Mucosa of rectum (tissue), 2 donors: ENCODE measurements around the gene FNBP1L.

Experiments
- H3K27ac ChIP-seq, 2 donors: one replicate each; pipeline ENCODE4 v1.7.0; 2013; ENCODE audit warnings: inconsistent platforms in 2 of 2, low read depth in 2 of 2, low read length in 2 of 2
- H3K27me3 ChIP-seq, 2 donors: one replicate each; pipeline ENCODE4 v1.7.0; 2013; ENCODE audit warnings: low read length in 2 of 2; ENCODE audit not compliant: control insufficient read depth in 2 of 2, insufficient read depth in 2 of 2
- H3K36me3 ChIP-seq, 2 donors: one replicate each; pipeline ENCODE4 v1.7.0; 2013; ENCODE audit warnings: low read length in 2 of 2; ENCODE audit not compliant: control insufficient read depth in 2 of 2, insufficient read depth in 2 of 2
- H3K4me1 ChIP-seq, 2 donors: one replicate each; pipeline ENCODE4 v1.7.0; 2013; ENCODE audit warnings: low read length in 2 of 2, mild to moderate bottlenecking in 1 of 2; ENCODE audit not compliant: control insufficient read depth in 2 of 2, insufficient read depth in 2 of 2
- H3K4me3 ChIP-seq, 2 donors: one replicate each; pipeline ENCODE4 v1.7.0; 2013; ENCODE audit warnings: low read length in 2 of 2
- H3K9ac ChIP-seq, 2 donors: one replicate each; pipeline ENCODE4 v1.7.0; 2013; ENCODE audit warnings: low read length in 2 of 2, low read depth in 1 of 2, mild to moderate bottlenecking in 1 of 2
- H3K9me3 ChIP-seq, 2 donors: one replicate each; pipeline ENCODE4 v1.7.0; 2013; ENCODE audit warnings: low read length in 2 of 2; ENCODE audit not compliant: control insufficient read depth in 2 of 2
- donor health status: healthy.
- donor health status: Normal muscosa, but diverticular disease.

Gene FNBP1L

GRCh38 chr1:93592551-93592949 is 144.6 kb downstream of the FNBP1L start:
- H3K9ac ChIP-seq = peak overlapping the region; percentile 56 to 82
- H3K27me3 ChIP-seq = no peaks in the 10 kb centered on the region
- H3K27ac ChIP-seq = peak overlapping the region; percentile 94 to 97
- peaks cover 8 to 35% of the 10 kb centered on the region in 2 donors for H3K4me1 ChIP-seq
- H3K36me3 ChIP-seq = peaks cover 0 to 14% of the 10 kb centered on the region in 2 donors
- H3K9me3 ChIP-seq = no peaks in the 10 kb centered on the region
- peak overlapping the region; percentile 70 to 71 for H3K4me3 ChIP-seq

- no peak overlapping the region for H3K9ac ChIP-seq
- no peak overlapping the region for H3K27ac ChIP-seq
- H3K4me3 ChIP-seq = peak overlapping the region in 1 of 2 donors; percentile 17
- peaks cover 10 to 35% of the 10 kb centered on the region in 2 donors for H3K4me1 ChIP-seq
- no peaks in the 10 kb centered on the region for H3K27me3 ChIP-seq
- H3K36me3 ChIP-seq = peaks cover 0 to 8% of the 10 kb centered on the region in 2 donors
- H3K9me3 ChIP-seq = no peaks in the 10 kb centered on the region
These were observed 146.1 kb downstream of the FNBP1L start for GRCh38 chr1:93593854-93594602.

- H3K36me3 ChIP-seq = peaks cover 0 to 8% of the 10 kb centered on the region in 2 donors
- no peak overlapping the region for H3K27ac ChIP-seq
- H3K9me3 ChIP-seq = no peaks in the 10 kb centered on the region
- H3K4me1 ChIP-seq = peaks cover 10 to 35% of the 10 kb centered on the region in 2 donors
- no peaks in the 10 kb centered on the region for H3K27me3 ChIP-seq
- H3K9ac ChIP-seq = no peak overlapping the region
- no peak overlapping the region for H3K4me3 ChIP-seq
These were observed 146.6 kb downstream of the FNBP1L start for GRCh38 chr1:93594603-93594880.

- Histone ChIP-seq H3K9ac (no peak overlapping the region), H3K36me3 (peaks cover 0 to 8% of the 10 kb centered on the region in 2 donors), H3K27me3 (no peaks in the 10 kb centered on the region), H3K9me3 (no peaks in the 10 kb centered on the region), H3K27ac (no peak overlapping the region), H3K4me3 (no peak overlapping the region), H3K4me1 (peaks cover 10 to 35% of the 10 kb centered on the region in 2 donors)
These were observed 147.3 kb downstream of the FNBP1L start for GRCh38 chr1:93595266-93595665.

- Histone ChIP-seq H3K27ac (no peak overlapping the region), H3K27me3 (no peaks in the 10 kb centered on the region), H3K4me3 (no peak overlapping the region), H3K9ac (no peak overlapping the region), H3K4me1 (peaks cover 10 to 33% of the 10 kb centered on the region in 2 donors), H3K36me3 (peaks cover 0 to 13% of the 10 kb centered on the region in 2 donors), H3K9me3 (no peaks in the 10 kb centered on the region)
These were observed 147.8 kb downstream of the FNBP1L start for GRCh38 chr1:93595743-93596142.

GRCh38 chr1:93596329-93597089 is 148.6 kb downstream of the FNBP1L start:
- no peaks in the 10 kb centered on the region for H3K9me3 ChIP-seq
- H3K4me3 ChIP-seq = no peak overlapping the region
- peaks cover 10 to 29% of the 10 kb centered on the region in 2 donors for H3K4me1 ChIP-seq
- H3K36me3 ChIP-seq = peaks cover 0 to 13% of the 10 kb centered on the region in 2 donors
- no peak overlapping the region for H3K27ac ChIP-seq
- H3K9ac ChIP-seq = no peak overlapping the region
- no peaks in the 10 kb centered on the region for H3K27me3 ChIP-seq

GRCh38 chr1:93597709-93598108 is 149.8 kb downstream of the FNBP1L start:
- Histone ChIP-seq H3K27ac (no peak overlapping the region), H3K36me3 (peaks cover 0 to 13% of the 10 kb centered on the region in 2 donors), H3K27me3 (no peaks in the 10 kb centered on the region), H3K9me3 (no peaks in the 10 kb centered on the region), H3K9ac (no peak overlapping the region), H3K4me1 (peaks cover 7 to 17% of the 10 kb centered on the region in 2 donors), H3K4me3 (no peak overlapping the region)

- Histone ChIP-seq H3K4me3 (no peak overlapping the region), H3K4me1 (peaks cover 7 to 12% of the 10 kb centered on the region in 2 donors), H3K36me3 (peaks cover 0 to 15% of the 10 kb centered on the region in 2 donors), H3K27me3 (no peaks in the 10 kb centered on the region), H3K9me3 (no peaks in the 10 kb centered on the region), H3K9ac (no peak overlapping the region), H3K27ac (no peak overlapping the region)
These were observed 150.5 kb downstream of the FNBP1L start for GRCh38 chr1:93598396-93598795.

- H3K36me3 ChIP-seq = peaks cover 0 to 15% of the 10 kb centered on the region in 2 donors
- H3K27me3 ChIP-seq = no peaks in the 10 kb centered on the region
- no peaks in the 10 kb centered on the region for H3K9me3 ChIP-seq
- H3K4me1 ChIP-seq = peaks cover 7% of the 10 kb centered on the region in 2 donors
- H3K4me3 ChIP-seq = no peak overlapping the region
- no peak overlapping the region for H3K27ac ChIP-seq
- no peak overlapping the region for H3K9ac ChIP-seq
These were observed 151.0 kb downstream of the FNBP1L start for GRCh38 chr1:93598861-93599439.

- Histone ChIP-seq H3K27ac (no peak overlapping the region), H3K9me3 (no peaks in the 10 kb centered on the region), H3K4me3 (no peak overlapping the region), H3K36me3 (peaks cover 1 to 15% of the 10 kb centered on the region in 2 donors), H3K4me1 (peaks cover 2 to 3% of the 10 kb centered on the region in 2 donors), H3K27me3 (no peaks in the 10 kb centered on the region), H3K9ac (no peak overlapping the region)
These were observed 151.6 kb downstream of the FNBP1L start for GRCh38 chr1:93599479-93599878.
